GM19467 (cell line): ENCODE results near the gene ZDHHC13.

Experiments used
- ATAC-seq: cut with Tn5 transposase; IDR thresholded peaks from one replicate; pipeline ENCODE4 v1.9.1; 2021; ENCODE audit warnings: mild to moderate bottlenecking, moderate library complexity; ENCODE audit not compliant: unreplicated experiment

ZDHHC13 gene

DNA sequence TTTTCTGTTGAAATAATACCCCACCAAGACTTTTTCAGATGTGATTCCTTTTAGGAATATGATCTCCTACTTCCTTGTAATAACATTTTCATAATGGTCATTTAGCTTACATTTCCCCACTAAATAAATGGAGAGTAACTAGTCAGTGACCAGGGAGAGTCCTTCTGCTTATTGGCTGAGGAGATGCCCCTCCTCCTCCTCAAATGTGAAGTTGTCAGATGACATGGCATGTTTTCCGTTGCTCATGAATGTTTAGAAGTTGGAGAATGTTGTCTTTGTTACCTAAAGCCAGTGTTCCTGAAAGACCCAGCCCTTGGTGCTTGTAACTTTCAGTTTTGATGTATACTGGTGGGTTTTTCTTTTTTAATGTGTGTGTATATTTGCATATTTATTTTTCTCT is 46.6 kb downstream of the ZDHHC13 start:
- no peak for ATAC-seq

GRCh38 chr11:19164230-19164855 is 47.4 kb downstream of the ZDHHC13 start:
- ATAC-seq = no peak

GRCh38 chr11:19164881-19165280 is 47.9 kb downstream of the ZDHHC13 start:
- no peak for ATAC-seq

DNA sequence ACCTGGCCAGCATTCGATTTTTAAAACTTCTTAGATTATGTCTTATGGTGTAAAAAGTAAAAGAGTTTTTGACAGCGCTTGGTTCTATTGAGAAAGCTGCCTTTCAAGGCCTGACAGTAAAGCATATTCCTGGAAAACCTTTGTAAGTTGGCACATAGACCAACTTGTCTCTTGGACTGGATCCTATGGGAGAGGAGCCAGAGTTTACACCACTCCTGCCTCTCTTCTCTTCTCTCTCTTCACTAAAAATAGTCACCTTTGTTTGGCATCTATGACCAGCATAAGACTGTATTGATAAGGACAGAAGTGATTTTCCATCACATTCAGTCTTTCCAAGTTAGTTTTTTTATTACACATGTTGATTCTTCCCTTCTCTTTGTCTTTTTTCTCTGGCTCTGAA is 51.1 kb downstream of the ZDHHC13 start:
- ATAC-seq = no peak

- ATAC-seq = no peak
Measured at GRCh38 chr11:19173004-19173689, 56.2 kb downstream of the ZDHHC13 start.

GRCh38 chr11:19173964-19174638 is 57.1 kb downstream of the ZDHHC13 start:
- ATAC-seq = no peak

- no peak for ATAC-seq
Measured at GRCh38 chr11:19176629-19177186, 59.7 kb downstream of the ZDHHC13 start.

GRCh38 chr11:19181531-19182261 is 64.7 kb downstream of the ZDHHC13 start:
- no peak for ATAC-seq

- ATAC-seq = no peak
Measured at GRCh38 chr11:19183646-19184045, 66.7 kb downstream of the ZDHHC13 start.

DNA sequence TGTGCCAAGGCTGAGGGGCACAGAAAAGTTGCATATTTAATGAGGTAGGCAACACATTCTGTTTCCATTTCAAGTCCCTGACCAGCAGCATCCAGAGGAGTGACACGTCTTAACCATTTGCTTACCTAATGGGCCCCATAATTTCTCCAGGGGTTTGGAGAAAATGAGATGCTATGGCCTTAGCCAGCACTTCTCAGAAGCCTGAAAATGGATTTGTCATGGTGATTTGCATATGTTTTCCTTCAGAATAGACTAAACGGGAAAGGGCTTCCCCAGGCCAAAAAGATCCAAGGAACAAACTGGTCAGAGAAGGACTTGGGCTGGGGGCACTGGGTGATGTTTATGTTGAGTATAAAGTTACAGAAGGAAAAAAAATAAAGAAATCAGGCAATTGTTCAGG is 68.1 kb downstream of the ZDHHC13 start:
- ATAC-seq = no peak

DNA sequence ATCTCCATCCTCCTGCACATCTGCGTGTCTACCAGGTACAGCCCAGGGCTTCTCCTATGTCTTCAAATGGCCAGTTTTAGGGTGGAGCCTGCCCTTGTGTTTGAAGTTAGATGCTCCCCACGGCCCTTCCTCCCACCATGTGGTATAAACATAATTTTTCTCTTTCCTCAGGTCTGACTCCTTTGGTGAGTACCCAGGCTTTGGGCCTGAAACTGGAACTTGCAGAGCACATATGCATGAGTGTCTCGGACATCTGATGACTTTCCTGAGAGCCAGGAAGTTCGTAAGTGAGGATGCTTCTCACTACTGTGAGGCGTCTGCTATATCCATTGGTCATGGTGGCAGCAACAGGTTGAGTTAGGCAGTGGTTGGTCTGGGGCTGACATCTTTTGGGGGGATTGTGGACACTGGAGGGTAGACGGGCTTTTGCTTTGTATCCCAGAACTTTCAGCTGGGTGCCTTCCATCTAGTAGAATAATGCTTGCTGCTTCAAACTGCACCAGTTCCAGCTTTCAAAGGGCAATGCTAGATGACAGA is 68.6 kb downstream of the ZDHHC13 start:
- ATAC-seq = no peak

DNA sequence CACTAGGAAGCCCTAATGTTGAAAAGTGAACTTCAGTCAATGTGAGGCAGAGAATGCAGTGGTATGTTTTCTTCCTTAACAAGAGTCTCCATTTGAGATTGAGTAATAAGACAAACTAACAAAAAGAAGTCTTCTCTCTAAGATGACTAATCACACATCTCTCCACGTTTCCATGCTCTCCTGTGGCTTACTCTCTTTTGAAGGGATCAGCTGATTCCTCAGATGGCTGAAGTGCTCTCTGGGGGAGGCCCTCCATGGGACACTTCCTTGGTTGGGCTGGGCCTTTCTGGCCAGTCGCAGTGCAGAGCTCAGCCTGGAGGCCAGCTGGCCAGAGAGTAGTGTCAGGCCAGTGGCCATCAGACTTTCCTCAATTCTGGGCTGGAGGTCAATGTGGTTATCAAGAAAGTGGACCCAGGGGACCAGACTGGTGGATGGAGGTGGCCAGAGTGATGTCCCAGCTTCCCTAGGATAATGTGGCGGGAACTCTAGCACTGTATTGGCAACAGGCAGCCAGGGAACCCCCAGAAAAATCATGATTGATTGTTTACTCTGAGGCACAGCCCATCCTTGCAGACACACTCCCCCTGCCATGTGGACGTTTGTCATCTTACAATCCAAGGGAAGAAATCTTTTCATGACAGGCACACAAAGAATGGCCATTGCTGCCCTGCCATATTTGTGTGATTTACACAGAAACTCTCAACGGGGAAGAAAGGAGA is 70.3 kb downstream of the ZDHHC13 start:
- ATAC-seq = no peak

DNA sequence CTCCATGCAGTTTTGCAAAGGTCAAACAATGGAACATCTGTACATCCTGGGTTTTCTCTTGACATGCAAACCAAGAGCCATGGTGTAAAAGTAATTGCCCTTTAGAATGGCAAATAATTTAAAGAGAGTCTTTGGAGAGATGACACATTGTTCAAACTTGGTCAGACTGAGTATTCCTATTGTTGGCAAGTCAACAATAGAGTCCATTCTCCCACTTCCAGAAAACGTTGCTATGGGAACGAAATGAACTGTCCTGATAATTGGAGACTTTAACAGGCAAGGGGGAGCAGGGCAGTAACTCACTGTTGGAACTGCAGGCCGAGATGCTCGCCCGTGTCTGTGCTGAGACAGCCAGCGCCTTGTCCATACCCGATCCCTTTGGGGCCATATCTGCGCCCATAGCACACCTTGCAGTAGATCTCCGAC is 70.9 kb downstream of the ZDHHC13 start:
- ATAC-seq = no peak

DNA sequence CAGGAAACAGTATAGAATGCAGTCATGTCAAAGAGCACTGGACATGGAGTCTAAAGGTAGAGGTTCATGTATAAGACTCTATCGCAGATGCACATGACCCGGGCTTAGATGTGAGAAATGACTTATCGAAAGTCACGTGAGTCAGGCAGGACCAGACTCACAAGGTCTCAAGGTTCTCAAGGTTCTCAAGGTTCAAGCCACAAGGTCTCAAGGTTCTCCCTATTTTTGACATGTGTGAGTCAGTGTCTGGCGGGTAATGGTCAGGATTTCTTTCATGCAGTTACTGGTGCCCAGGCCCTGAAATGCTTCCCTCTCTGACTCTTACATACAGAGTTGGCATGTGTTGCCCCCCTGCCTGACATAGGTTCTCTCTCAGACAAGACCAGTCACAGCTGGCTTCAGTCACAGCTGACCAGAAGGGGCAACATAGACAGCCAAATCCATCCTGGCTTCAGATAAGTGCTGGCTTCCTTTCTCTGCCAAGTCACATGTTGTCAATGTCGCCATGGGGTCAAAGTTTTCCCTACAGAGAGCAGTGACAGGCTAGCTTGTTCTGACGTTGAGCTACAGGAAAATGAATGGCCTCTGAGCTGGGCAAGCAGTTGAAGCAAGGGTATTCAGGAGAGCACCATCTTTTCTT is 74.7 kb downstream of the ZDHHC13 start:
- ATAC-seq = no peak

GRCh38 chr11:19193916-19194315 is 76.9 kb downstream of the ZDHHC13 start:
- ATAC-seq = no peak

DNA sequence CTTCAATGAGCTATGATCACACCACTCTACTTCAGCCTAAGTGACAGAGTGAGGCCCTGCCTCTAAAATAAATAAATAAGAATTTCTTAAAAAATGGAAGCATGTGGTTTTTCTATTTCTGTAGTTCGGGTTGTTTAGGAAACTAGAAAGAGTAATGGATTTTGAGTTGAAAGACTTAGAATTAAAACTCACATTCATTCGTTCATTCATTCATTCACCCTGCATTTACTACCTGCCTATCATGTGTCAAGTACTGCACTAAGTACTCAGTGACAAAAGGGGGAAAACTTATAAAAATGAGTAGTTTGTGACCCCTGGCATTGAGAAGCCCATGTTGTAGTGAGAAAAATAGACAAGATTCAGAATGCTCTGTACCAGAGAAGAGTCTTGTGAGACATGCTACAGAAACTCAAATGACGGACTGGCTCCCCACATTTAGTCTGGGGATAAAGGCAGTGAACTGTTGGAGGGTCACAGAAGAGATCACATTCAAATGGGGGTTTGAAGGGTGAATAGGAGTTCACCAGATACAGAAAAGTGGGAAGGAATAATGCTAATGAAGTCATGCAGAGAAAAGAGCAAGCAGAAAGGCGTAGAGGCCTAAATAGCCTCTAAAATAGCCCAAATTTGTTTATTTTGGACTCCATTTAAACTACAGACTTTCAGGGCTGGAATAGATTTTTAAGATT is 77.8 kb downstream of the ZDHHC13 start:
- ATAC-seq = no peak

DNA sequence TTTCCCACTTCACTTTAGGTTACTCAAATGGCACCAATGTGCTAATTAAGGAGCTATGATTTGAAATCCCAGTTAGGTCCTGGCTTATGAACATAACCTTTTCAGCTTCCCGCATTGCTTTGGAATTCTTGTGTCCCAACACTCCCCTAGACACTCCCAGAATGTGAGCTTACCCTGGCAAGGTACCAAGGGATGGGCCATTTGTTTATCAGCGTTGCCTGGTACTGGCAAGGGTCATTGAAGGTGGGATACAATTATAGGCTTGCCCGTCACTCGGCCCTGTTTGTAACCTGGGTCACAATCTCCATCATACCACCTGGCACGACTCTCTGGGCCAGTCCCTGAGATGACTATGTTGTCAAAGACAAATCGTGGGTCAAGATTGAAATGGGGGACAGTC is 79.5 kb downstream of the ZDHHC13 start:
- no peak for ATAC-seq

- no peak for ATAC-seq
Measured at GRCh38 chr11:19199048-19199447, 82.1 kb downstream of the ZDHHC13 start.

- no peak for ATAC-seq
Measured at GRCh38 chr11:19199771-19200170, 82.8 kb downstream of the ZDHHC13 start.
